Measurements from ENCODE around the gene ZFAND3. TPM values are rescaled to one million over a fixed set of nuclear protein-coding genes. Genes with fewer than 3 reads are reported as not detected.

Gene ZFAND3
- polyA plus RNA-seq, 3 donors: 11.5 to 21.1 (median 11.7) TPM

DNA sequence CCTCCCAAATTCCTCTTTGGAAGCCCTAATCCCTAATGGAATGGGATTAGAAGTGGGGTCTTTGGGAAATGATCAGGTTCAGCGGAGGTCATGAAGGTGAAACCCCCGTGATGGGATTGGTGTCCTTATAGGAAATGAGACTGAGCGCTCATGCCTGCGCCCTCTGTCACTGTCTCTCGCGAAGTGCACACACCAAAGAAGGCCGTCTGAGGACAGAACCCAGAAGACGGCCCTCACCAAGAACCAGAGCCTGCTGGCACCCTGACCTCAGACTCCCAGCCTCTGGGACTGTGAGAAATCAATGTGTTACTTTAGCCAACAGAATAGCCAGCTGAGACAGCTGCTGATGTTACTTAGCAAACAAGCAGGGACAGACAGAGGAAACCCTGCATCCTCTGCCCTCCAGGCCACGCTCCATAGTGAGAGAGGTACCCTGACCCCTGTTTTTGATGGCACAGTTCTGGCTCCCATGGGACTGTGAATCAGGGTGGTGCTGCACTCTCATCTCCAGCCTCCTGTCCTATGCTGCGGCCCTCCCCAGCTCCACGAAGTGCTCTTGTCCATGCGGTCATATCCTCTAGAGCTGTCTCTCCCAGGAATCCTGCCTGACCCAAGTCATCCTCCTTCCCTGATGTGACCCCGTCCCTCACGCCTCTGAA lies 369.3 kb downstream of the ZFAND3 start:
- H3K27me3 ChIP-seq (ENCODE audit: control insufficient read depth in 2 of 2, insufficient read depth in 2 of 2, low read length in 2 of 2): no peaks in the 10 kb centered on the region
- H3K9me3 ChIP-seq (replicated peaks in 1 of 2; ENCODE audit: control insufficient read depth in 1 of 2, insufficient read depth in 1 of 2, low read length in 2 of 2): no peaks in the 10 kb centered on the region
- H3K9me3 Mint-ChIP-seq: no peaks in the 10 kb centered on the region
- 100% methylated on average over 9 of the region's 14 CpGs for WGBS (ENCODE audit: insufficient coverage)
- no peaks in the 10 kb centered on the region for H4K20me1 ChIP-seq (ENCODE audit: insufficient read depth, low read length)
- no peak overlapping the region for H3K9ac ChIP-seq (ENCODE audit: insufficient read depth, low read length, poor library complexity, severe bottlenecking)
- no peaks in the 10 kb centered on the region for H3K4me1 Mint-ChIP-seq
- H3K79me2 ChIP-seq (ENCODE audit: insufficient read depth, low read length): no peaks in the 10 kb centered on the region
- H3K4me3 ChIP-seq (replicated peaks in 1 of 3; ENCODE audit: low read depth in 2 of 3, low read length in 3 of 3): no peak overlapping the region
- intact Hi-C loops (cut with micrococcal nuclease): no loop called here
- peaks cover 0 to 2% of the 10 kb centered on the region in 2 donors for H3K36me3 ChIP-seq (replicated peaks in 1 of 2; ENCODE audit: control insufficient read depth in 1 of 2, insufficient read depth in 2 of 2, low read length in 2 of 2)
- peaks cover 0 to 3% (median 1%) of the 10 kb centered on the region in 3 donors for H3K27me3 Mint-ChIP-seq (ENCODE audit: low read depth in 3 of 3)
- no peak overlapping the region for H2AFZ ChIP-seq (ENCODE audit: insufficient read depth, low read depth, low read length, poor library complexity, severe bottlenecking)
- no peak overlapping the region for H3K4me2 ChIP-seq (replicated peaks; ENCODE audit: extremely low read depth, low read length, poor library complexity, severe bottlenecking)
- H3K27ac Mint-ChIP-seq: no peak overlapping the region
- TF ChIP-seq, protein P1, sequence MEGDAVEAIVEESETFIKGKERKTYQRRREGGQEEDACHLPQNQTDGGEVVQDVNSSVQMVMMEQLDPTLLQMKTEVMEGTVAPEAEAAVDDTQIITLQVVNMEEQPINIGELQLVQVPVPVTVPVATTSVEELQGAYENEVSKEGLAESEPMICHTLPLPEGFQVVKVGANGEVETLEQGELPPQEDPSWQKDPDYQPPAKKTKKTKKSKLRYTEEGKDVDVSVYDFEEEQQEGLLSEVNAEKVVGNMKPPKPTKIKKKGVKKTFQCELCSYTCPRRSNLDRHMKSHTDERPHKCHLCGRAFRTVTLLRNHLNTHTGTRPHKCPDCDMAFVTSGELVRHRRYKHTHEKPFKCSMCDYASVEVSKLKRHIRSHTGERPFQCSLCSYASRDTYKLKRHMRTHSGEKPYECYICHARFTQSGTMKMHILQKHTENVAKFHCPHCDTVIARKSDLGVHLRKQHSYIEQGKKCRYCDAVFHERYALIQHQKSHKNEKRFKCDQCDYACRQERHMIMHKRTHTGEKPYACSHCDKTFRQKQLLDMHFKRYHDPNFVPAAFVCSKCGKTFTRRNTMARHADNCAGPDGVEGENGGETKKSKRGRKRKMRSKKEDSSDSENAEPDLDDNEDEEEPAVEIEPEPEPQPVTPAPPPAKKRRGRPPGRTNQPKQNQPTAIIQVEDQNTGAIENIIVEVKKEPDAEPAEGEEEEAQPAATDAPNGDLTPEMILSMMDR (IDR thresholded peaks at IDR 0.05): no peak
- no peak for DNase-seq
- no peaks in the 10 kb centered on the region for H3K4me1 ChIP-seq (ENCODE audit: control insufficient read depth in 1 of 2, insufficient read depth in 2 of 2, low read length in 2 of 2)
- H3K36me3 Mint-ChIP-seq: peaks cover 4 to 10% of the 10 kb centered on the region in 2 donors
- H3K27ac ChIP-seq (ENCODE audit: low read depth in 1 of 2, low read length in 2 of 2): no peak overlapping the region
- H3K4me3 Mint-ChIP-seq: no peak overlapping the region

DNA sequence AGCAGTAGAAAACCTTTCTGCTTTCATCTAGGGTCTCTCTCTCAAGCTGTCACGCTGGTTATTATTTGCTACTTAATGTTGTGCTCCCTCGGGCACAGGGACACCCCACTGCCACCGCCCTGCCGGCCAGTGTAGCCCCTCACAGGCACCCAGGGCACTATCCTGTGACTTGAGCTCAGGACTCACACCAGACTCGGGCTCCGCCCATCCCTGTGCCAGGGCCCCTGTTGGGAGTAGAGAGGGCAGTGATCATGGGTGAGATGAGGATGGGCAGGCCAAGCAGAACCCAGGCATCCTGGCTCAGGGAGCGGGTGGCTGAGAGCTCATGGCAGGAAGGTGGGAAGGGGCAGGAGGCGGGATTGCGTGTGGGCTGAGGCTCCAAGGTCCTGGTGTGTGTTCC lies 371.9 kb downstream of the ZFAND3 start:
- TF ChIP-seq, protein P1 (IDR thresholded peaks at IDR 0.05): no peak
- intact Hi-C loops (cut with micrococcal nuclease): no loop called here
- no peak overlapping the region for H3K4me2 ChIP-seq (replicated peaks; ENCODE audit: extremely low read depth, low read length, poor library complexity, severe bottlenecking)
- H3K36me3 ChIP-seq (replicated peaks in 1 of 2; ENCODE audit: control insufficient read depth in 1 of 2, insufficient read depth in 2 of 2, low read length in 2 of 2): peaks cover 0 to 2% of the 10 kb centered on the region in 2 donors
- no peak for DNase-seq
- H4K20me1 ChIP-seq (ENCODE audit: insufficient read depth, low read length): no peaks in the 10 kb centered on the region
- H3K36me3 Mint-ChIP-seq: peaks cover 0 to 5% of the 10 kb centered on the region in 2 donors
- no peak overlapping the region for H3K27ac ChIP-seq (ENCODE audit: low read depth in 1 of 2, low read length in 2 of 2)
- no peaks in the 10 kb centered on the region for H3K9me3 Mint-ChIP-seq
- H3K9ac ChIP-seq (ENCODE audit: insufficient read depth, low read length, poor library complexity, severe bottlenecking): no peak overlapping the region
- no peaks in the 10 kb centered on the region for H3K27me3 ChIP-seq (ENCODE audit: control insufficient read depth in 2 of 2, insufficient read depth in 2 of 2, low read length in 2 of 2)
- H3K27ac Mint-ChIP-seq: no peak overlapping the region
- no peak overlapping the region for H2AFZ ChIP-seq (ENCODE audit: insufficient read depth, low read depth, low read length, poor library complexity, severe bottlenecking)
- H3K4me1 ChIP-seq (ENCODE audit: control insufficient read depth in 1 of 2, insufficient read depth in 2 of 2, low read length in 2 of 2): no peaks in the 10 kb centered on the region
- H3K4me3 Mint-ChIP-seq: no peak overlapping the region
- H3K79me2 ChIP-seq (ENCODE audit: insufficient read depth, low read length): no peaks in the 10 kb centered on the region
- no peak overlapping the region for H3K4me3 ChIP-seq (replicated peaks in 1 of 3; ENCODE audit: low read depth in 2 of 3, low read length in 3 of 3)
- H3K27me3 Mint-ChIP-seq (ENCODE audit: low read depth in 3 of 3): peaks cover 0 to 3% (median 1%) of the 10 kb centered on the region in 3 donors
- 78% methylated on average over 6 of the region's 9 CpGs for WGBS (ENCODE audit: insufficient coverage)
- no peaks in the 10 kb centered on the region for H3K9me3 ChIP-seq (replicated peaks in 1 of 2; ENCODE audit: control insufficient read depth in 1 of 2, insufficient read depth in 1 of 2, low read length in 2 of 2)
- H3K4me1 Mint-ChIP-seq: no peaks in the 10 kb centered on the region

Measured in CD14-positive monocyte (primary cell).